ENCODE results near the gene EBNA1BP2.

GRCh38 chr1:43123031-43123430 lies 49.1 kb downstream of the EBNA1BP2 start:
- TF ChIP-seq, protein P1, sequence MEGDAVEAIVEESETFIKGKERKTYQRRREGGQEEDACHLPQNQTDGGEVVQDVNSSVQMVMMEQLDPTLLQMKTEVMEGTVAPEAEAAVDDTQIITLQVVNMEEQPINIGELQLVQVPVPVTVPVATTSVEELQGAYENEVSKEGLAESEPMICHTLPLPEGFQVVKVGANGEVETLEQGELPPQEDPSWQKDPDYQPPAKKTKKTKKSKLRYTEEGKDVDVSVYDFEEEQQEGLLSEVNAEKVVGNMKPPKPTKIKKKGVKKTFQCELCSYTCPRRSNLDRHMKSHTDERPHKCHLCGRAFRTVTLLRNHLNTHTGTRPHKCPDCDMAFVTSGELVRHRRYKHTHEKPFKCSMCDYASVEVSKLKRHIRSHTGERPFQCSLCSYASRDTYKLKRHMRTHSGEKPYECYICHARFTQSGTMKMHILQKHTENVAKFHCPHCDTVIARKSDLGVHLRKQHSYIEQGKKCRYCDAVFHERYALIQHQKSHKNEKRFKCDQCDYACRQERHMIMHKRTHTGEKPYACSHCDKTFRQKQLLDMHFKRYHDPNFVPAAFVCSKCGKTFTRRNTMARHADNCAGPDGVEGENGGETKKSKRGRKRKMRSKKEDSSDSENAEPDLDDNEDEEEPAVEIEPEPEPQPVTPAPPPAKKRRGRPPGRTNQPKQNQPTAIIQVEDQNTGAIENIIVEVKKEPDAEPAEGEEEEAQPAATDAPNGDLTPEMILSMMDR (IDR thresholded peaks at IDR 0.05; ENCODE audit: insufficient read depth, low read length, poor library complexity, severe bottlenecking): no peak
- no peak for TF ChIP-seq EZH2phosphoT487 (conservative IDR thresholded peaks at IDR 0.05; ENCODE audit: low read length)
